Stimulated activated CD4-positive, alpha-beta T cell treated with anti-CD3 and anti-CD28 coated beads, Interleukin-12 subunit alpha, Interleukin-12 subunit beta, amount 100 ng/mL, for 4 hours (primary cell): ENCODE measurements around the gene SNURF.
"Not testable (repeated sequence)": the region's sequence is repeated elsewhere in the genome, so short reads cannot be mapped to it uniquely, and the experiment has no call there.

Experiments used
- DNase-seq: peaks from one replicate; pipeline ENCODE4 v3.0.0-alpha.2; 2020

Gene SNURF

GRCh38 chr15:24954783-24955530 is at the start of gene SNURF, which contains the start of gene SNRPN:
Gene SNURF (plus strand): TSS chr15:24954987. CDS start chr15:24955049, 62 bp downstream.
Gene SNRPN (plus strand): TSS chr15:24954987. CDS start chr15:24974454, 19,467 bp downstream.
- peak; percentile 62 for DNase-seq

- DNase-seq: no peak
Observed at GRCh38 chr15:24916305-24917009, 38.3 kb upstream of the SNURF start.

DNA sequence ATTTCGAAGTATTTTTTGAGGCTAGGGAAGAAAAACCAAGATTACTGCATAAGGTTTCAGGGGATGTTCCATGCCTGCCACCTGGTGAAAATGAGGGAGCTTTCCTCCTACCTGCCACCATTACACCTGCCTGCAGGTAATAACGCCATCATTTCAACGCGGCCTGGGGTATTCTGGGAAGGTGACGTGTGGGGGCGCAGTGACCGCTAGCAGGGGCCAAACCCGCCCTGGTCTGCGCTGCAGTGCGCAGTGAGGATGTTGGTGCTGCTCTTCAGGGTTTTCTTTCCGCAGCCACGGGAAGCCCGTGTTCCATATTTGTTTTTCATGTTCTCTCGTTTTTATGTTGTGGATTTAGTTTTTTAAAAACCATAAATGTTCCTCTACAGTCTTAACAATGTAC is 37.4 kb upstream of the SNURF start:
- DNase-seq: no peak

DNA sequence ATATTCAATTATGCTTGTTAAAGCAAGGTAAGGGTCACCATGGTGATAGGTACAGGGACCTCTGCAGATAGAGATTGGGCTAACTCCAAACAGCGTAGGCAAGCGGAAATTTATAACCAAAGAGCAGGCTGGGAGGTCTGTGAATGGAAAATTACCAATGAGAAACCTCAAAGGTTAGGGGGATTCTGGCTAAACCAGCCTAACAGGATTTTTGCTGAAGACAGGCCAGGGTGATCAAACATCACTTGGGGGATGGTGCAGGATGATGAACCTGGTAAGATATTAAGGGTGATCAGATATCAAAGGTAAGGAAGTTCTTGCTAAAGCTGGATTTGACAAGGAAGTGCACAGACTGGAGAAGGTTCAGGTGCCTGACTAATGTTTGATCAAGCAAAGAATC is 35.3 kb upstream of the SNURF start:
- DNase-seq: no peak

DNA sequence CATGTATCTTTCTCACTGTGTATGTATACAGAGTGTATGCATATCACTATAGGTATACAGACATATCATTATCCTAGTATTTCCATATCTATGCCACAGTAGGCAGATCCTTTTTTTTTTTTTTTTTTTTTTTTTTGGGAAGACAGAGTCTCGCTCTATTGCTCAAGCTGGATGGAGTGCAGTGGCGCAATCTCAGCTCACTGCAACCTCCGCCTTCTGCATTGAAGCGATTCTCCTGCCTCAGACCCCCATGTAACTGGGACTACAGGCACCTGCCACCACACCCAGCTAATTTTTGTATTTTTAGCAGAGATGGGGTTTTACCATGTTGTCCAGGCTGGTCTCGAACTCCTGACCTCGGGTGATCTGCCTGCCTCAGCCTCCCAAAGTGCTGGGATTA is 32.0 kb upstream of the SNURF start:
- not testable (repeated sequence) for DNase-seq

- no peak for DNase-seq
Observed at GRCh38 chr15:24924153-24924552, 30.6 kb upstream of the SNURF start.

GRCh38 chr15:24924621-24925020 is 30.2 kb upstream of the SNURF start:
- DNase-seq: no peak

DNA sequence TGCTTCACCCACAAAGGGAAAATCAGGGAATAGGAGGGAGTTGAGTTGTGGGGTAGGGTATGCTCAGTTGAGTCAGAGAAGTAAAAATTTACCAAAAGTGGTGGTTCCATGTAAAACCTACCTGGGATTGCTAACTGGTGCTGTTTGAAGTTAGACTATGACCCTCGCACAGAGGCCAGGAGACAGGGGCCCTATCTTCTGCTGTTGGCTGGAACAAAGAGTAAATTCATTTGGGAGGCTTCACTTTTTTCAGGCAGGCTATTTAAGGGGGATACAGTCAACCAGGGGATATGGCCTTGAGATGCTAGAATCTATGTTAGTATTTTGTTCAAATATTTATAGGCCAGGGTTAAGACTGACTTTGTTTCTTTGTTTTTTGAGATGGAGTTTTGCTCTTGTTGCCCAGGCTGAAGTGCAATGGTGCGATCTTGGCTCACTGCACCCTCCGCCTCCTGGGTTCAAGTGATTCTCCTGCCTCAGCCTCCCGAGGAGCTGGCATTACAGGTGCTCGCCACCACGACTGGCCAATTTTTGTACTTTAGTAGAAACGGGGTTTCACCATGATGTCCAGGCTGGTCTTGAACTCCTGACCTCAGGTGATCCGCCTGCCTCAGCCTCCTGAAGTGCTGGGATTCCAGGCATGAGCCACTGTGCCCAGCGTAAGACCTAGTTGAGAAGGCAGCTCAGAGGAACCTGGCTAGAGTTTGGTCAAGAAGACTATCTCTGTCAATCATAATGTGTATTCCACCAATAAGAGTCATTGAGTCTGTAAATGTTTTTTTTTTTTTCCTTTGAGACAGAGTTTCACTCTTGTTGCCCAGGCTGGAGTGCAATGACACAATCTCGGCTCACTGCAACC is 22.7 kb upstream of the SNURF start:
- not testable (repeated sequence) for DNase-seq

GRCh38 chr15:24933716-24934115 is 21.1 kb upstream of the SNURF start:
- DNase-seq: no peak

GRCh38 chr15:24938224-24938623 is 16.6 kb upstream of the SNURF start:
- not testable (repeated sequence) for DNase-seq

- DNase-seq: no peak
Observed at GRCh38 chr15:24940236-24940635, 14.6 kb upstream of the SNURF start.

DNA sequence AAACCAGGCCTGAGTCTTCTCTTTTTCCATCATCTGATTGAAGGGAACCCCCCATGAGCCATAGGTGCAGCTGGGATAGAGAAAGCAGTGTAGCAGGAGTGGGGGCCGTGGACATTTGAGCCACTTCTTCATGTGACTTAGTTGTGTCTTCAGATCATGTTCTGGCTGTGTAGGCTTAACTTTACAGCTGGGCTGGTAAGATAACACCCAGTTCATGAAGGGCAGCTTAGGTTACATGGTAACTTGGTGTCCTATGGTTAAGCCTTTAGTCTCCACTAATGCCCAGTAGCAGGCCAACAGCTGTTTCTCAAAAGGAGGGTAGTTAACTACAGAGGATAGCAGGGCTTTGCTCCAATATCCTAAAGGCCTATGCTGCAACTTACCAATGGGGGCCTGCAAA is 11.4 kb upstream of the SNURF start:
- DNase-seq: no peak

DNA sequence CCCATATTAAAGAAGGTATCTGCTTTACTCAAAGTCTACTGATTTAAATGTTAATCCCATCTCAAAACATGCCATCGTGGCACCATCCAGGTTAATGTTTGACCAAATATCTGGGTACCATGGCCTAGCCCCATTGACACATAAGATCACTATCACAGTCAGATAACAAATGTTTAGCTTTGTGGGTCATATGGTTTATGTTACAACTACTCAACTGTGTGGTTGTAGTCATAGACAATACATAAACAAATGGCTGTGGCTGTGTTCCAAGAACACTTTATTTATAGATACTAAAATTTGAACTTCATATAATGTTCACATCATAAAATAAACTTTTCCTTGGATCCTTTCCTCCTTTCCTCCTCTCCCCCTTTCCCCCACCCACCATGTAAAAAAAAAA is 9.8 kb upstream of the SNURF start:
- no peak for DNase-seq

DNA sequence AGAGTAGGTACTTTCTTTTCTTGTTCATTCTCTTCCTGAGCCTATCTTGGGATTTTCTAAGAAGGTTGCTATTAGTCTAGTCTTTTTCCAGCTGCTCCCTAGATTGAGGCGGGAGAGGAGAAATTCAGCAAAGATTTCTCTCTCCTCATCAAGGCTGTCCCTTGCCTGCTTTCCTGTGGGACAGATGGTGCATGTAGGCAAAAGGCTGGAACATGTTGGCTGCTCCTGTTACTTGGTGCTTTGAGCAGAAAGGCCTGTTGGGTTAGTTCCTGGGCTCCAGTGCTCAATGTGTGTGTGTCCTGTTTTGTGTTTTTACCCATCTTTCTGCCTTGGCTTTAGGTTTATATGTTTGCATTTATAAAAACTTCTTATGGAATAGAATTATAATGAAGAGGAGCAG is 9.1 kb upstream of the SNURF start:
- DNase-seq: no peak

- DNase-seq: no peak
Observed at GRCh38 chr15:24948495-24948894, 6.3 kb upstream of the SNURF start.

DNA sequence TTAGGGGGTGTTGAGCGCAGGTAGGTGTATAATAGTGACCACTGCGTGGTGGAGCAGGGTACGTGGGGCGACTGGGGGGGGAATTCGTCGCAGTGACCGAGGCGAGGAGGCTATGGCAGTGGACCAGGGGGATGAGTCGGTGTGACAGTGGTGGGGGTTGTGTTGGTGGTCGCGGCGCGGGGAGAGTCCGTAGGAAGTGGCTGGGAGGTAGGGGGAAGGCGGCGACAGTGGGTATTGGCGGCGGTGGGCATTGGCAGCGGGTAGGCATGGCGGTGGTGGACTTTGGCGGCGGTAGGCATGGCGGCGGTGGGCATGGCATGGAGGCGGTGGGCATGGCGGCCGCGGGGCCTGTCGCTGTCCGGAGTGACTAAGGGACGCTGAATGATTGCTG is 739 bp downstream of the SNURF start:
- peak; percentile 1 for DNase-seq

DNA sequence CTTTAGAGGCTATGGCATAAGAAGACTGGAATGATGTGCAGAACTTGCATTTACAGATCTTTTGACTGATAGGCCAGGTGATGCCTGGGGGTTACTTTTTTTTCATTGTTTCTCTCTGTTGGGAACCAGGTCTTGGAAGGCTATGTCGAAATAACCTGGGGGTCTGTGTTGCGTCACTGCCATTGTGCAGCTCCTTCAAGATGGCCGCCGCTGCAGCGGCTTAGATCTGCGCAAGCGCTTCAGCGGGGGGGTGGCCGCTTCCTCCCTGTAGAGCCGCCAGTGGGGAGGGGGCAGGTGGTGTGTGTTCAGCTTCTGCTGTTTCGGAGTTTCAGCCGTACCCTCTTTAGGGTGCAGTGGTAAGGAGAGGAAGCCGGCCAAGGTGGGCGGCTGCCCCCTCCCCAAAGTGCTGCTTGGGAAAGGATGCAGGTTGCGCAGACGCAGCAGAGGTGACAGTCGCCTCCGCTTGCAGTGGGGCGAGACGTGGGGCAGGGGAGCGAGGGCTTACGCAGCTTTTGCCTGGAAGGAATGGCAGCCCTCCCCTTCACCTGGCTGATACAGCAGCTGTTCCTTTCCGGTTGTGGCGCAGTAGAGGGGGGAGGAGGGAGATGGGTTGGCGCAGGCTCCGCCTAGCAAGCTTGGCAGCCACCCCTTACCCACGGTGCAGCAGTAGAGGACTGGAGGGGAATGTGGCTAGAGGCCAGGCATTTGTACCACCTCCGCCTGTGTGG is 1.5 kb downstream of the SNURF start:
- DNase-seq: peak; percentile 65

- no peak for DNase-seq
Observed at GRCh38 chr15:24957691-24958090, 2.9 kb downstream of the SNURF start.

DNA sequence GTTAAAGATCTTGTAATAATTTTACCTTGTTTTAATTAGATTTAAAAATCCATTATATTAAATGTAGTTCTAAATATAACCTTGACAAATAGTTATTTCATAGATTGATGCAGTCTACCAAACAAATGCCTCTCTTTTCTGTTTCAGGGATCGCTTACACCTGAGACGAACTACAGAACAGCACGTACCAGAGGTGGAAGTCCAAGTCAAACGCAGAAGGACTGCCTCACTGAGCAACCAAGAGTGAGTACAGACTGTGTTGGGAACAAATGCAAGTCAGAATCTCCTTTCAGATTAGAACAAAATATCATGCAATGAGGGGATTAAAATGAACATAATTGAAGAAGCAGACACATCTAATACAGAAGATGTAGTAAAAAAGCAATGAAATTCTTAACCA is 7.2 kb downstream of the SNURF start:
- no peak for DNase-seq

DNA sequence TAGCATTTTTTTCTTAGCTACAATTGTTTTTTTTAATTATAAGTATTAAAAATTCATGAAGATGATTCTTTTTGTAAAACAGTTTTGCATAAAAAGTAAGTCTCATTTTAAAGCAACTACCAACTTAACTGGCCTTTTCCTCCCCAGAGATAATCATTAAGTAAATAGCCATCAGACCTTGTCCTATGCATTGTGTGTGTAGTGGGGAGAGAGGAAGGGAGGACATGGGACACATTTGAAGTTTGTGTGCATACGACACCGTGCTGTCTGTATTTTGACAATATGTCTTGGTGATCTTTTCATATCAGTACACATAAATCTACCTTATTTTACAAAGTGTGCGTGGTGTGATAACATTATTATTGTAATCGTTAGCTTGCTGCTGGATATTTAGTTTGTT is 8.1 kb downstream of the SNURF start:
- no peak for DNase-seq

DNA sequence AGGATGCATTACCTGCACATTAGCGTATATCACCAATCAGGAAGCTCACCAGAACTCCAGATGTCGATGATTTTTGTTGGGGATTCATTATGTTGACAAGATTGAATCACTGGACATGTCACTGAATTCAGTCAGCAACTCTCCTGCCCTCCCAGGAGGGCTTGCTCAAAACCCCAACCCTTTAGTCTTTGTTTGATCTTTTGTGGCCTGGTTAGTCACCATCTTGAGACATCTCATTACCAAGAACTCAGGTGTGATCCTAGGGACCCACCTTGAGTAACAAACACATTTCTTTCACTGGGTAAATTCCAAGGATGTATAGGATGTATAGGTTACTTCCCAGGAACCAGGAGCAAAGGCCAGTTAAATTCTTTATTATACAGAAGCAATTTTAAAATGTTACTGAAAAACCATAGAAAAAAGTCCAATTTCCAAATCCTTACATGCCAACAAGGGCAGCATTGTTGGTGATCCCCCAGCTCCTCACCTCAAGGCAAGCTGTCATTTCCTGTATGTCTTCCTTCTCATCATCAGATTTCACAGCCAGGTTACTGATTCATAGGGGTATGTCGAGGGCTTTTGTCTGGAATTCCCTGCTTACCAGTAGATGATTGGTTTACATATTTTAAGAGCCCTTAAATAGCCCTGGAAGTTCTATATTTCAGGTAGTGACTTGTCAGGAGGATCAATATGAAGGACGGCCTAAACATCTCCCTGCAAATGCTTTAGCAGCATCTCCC is 11.7 kb downstream of the SNURF start:
- DNase-seq: no peak

DNA sequence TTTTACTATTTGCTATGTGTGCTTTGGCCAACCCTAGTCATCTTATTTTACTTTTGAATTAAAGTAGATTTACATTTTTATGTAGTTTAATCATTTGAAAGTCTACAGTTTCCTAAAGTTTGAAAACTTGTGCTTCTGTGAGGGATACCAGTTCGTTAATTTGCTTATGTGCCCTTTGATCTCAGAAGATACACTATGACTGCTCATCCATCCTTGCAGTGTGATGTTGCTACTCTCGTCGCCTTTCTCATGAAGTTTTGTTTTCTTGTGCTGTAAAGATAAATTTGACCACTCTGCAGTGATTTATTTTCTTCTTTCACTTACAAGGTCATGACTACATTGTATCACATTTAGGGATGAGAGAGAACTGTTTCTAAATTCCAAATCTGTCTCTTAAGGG is 16.3 kb downstream of the SNURF start:
- no peak for DNase-seq
